Measurements from ENCODE around the gene SLMAP.

Gene SLMAP

GRCh38 chr3:57963811-57964346 is 207.8 kb downstream of the SLMAP start:
- no peak for DNase-seq (ENCODE audit: low read depth)

GRCh38 chr3:57966829-57967228 is 210.7 kb downstream of the SLMAP start:
- DNase-seq (ENCODE audit: low read depth), result no peak

- DNase-seq (ENCODE audit: low read depth), result no peak
These were observed 211.5 kb downstream of the SLMAP start for GRCh38 chr3:57967590-57967989.

- DNase-seq (ENCODE audit: low read depth), result no peak
These were observed 212.4 kb downstream of the SLMAP start for GRCh38 chr3:57968501-57968900.

- no peak for DNase-seq (ENCODE audit: low read depth)
These were observed 215.9 kb downstream of the SLMAP start for GRCh38 chr3:57971975-57972374.

GRCh38 chr3:57972531-57973111 is 216.5 kb downstream of the SLMAP start:
- DNase-seq (ENCODE audit: low read depth), result no peak

- DNase-seq (ENCODE audit: low read depth), result no peak
These were observed 217.8 kb downstream of the SLMAP start for GRCh38 chr3:57973715-57974477.

- DNase-seq (ENCODE audit: low read depth), result no peak
These were observed 218.8 kb downstream of the SLMAP start for GRCh38 chr3:57974796-57975388.

GRCh38 chr3:57977818-57978235 is 221.7 kb downstream of the SLMAP start:
- DNase-seq (ENCODE audit: low read depth), result no peak

GRCh38 chr3:57978316-57978715 is 222.2 kb downstream of the SLMAP start:
- no peak for DNase-seq (ENCODE audit: low read depth)

All from stimulated activated CD8-positive, alpha-beta memory T cell treated with anti-CD3 and anti-CD28 coated beads, Interleukin-15, amount 100 ng/mL, for 1 hour (primary cell).